Spleen (tissue), 11 donors: ENCODE data around the gene EFEMP2. TPM values are rescaled to one million over a fixed set of nuclear protein-coding genes. Genes with fewer than 3 reads are reported as not detected.

Source experiments
- DNase-seq: peaks from one replicate; pipeline ENCODE4 v3.0.0-alpha.2; 2020
- H3K27ac ChIP-seq, 8 donors: fragments of 200-600 bp; sonication (generic) in 7 of 8; 1 replicate in 4 of 8; 2 replicates in 4 of 8; pipeline versions ENCODE4 v1.5.0 to v1.8.0; 2016 to 2021; ENCODE audit warnings: inconsistent platforms in 4 of 8, mild to moderate bottlenecking in 4 of 8, moderate library complexity in 1 of 8
- H3K27me3 ChIP-seq, 7 donors: fragments of 200-600 bp; sonication (generic) in 6 of 7; replicated peaks in 1 of 7; 1 replicate in 4 of 7; 2 replicates in 3 of 7; pipeline versions ENCODE4 v1.5.0 to v1.8.0; 2016 to 2021; ENCODE audit warnings: inconsistent platforms in 3 of 7, mild to moderate bottlenecking in 1 of 7
- H3K36me3 ChIP-seq, 6 donors: fragments of 200-600 bp; sonication (generic) in 5 of 6; 1 replicate in 4 of 6; 2 replicates in 2 of 6; pipeline versions ENCODE4 v1.5.0 to v1.8.0; 2016 to 2021; ENCODE audit warnings: inconsistent platforms in 2 of 6
- H3K4me1 ChIP-seq, 6 donors: fragments of 200-600 bp; sonication (generic) in 5 of 6; 1 replicate in 3 of 6; 2 replicates in 3 of 6; pipeline versions ENCODE4 v1.5.0 to v1.8.0; 2016 to 2021; ENCODE audit warnings: inconsistent platforms in 3 of 6
- H3K4me3 ChIP-seq, 8 donors: fragments of 200-600 bp; sonication (generic) in 7 of 8; 1 replicate in 4 of 8; 2 replicates in 4 of 8; pipeline versions ENCODE4 v1.5.0 to v1.8.0; 2016 to 2021; ENCODE audit warnings: inconsistent platforms in 4 of 8, mild to moderate bottlenecking in 4 of 8, moderate library complexity in 2 of 8
- H3K9me3 ChIP-seq, 8 donors: fragments of 200-600 bp; sonication (generic) in 7 of 8; 1 replicate in 4 of 8; 2 replicates in 4 of 8; pipeline versions ENCODE4 v1.5.0 to v1.8.0; 2016 to 2021; ENCODE audit warnings: inconsistent platforms in 4 of 8
- CTCF ChIP-seq, 11 experiments: fragments of 200-600 bp in 7 of 11; fragments of 450-650 bp in 4 of 11; sonication (generic) in 4 of 11; IDR thresholded peaks in 8 of 11; conservative IDR thresholded peaks in 3 of 11; 1 replicate in 7 of 11; 2 replicates in 4 of 11; pipeline versions ENCODE4 v1.4.0 to v1.8.0; 2016 to 2021; ENCODE audit warnings: antibody characterized with exemption in 11 of 11, inconsistent platforms in 4 of 11, mild to moderate bottlenecking in 1 of 11
- POLR2A ChIP-seq, 3 donors: fragments of 450-650 bp; IDR thresholded peaks; one replicate each; pipeline ENCODE4 v1.5.1; 2017; ENCODE audit warnings: antibody characterized with exemption in 3 of 3, mild to moderate bottlenecking in 1 of 3
- POLR2AphosphoS5 ChIP-seq, 3 donors: sonication (generic); formaldehyde crosslinking; IDR thresholded peaks; one replicate each; pipeline ENCODE4 v1.5.1; 2017; ENCODE audit warnings: antibody characterized with exemption in 3 of 3
- WGBS, 5 donors: extraction: QIAGEN DNeasy Blood & Tissue Kit in 3 of 5; methylation state at CpG; one replicate each; pipeline versions ENCODE4 v1.1.5 to v1.1.7; 2013 to 2018; 5-methylcytosine and 5-hydroxymethylcytosine counted together
- intact Hi-C: fragments of 100-400 bp; cut with DNase I; formaldehyde crosslinking; loops from one replicate; pipeline ENCODE4 v1.15.0; 2023; ENCODE audit warnings: low total_unique reads
- polyA plus RNA-seq, 3 donors: library from polyadenylated mRNA; stranded (reverse); fragments of 200-250 nt; gene quantifications; one replicate each; pipeline ENCODE4 v1.2.1, GENCODE V29; 2013
- total RNA-seq, 7 donors: library from RNA; depleted of rRNA in 3 of 7; stranded (reverse); fragments of >200 nt in 3 of 7; fragmentation: NEBNext Ultra II Directional in 4 of 7; extraction: Animal tissue kit (Norgen Biotek cat#: 25700) in 4 of 7; gene quantifications; one replicate each; pipeline versions ENCODE4 v1.1.0 to v1.2.1, GENCODE V29; 2016 to 2021
- donor health status: healthy with polysubstance abuse.
- donor health status: DM: no; HTN: no; CAD: no; lungs with moderate emphysema.
- donor health status: DM: no; HTN: no; CAD: no.
- donor health status: Bipolar disorder and iron deficiency.
- donor health status: healthy.
- donor health status: DM: no; HTN: no; CAD: no.
- donor health status: DM: yes; HTN: yes; CAD: no.

EFEMP2 gene
- total and polyA plus RNA-seq, 10 donors = 21.0 to 53.5 (median 38.2) TPM

- Histone ChIP-seq H3K36me3 (peaks cover 9 to 52% (median 46%) of the 10 kb centered on the region in 6 donors), H3K27me3 (no peaks in the 10 kb centered on the region), H3K4me1 (peaks cover 35 to 83% (median 66%) of the 10 kb centered on the region in 6 donors), H3K27ac (peak overlapping the region; percentile 93 to 99 (median 97)), H3K9me3 (no peaks in the 10 kb centered on the region), H3K4me3 (peak overlapping the region; percentile 76 to 100 (median 99))
- peak; percentile 97 for DNase-seq
- WGBS, 5 donors = 1 to 5% (median 1%) methylated on average over 20 to 57 of the region's 57 CpGs
- intact Hi-C loops = no loop called here
- TF ChIP-seq CTCF (IDR thresholded peaks at IDR 0.05 in 8 of 11, conservative IDR thresholded peaks at IDR 0.05 in 3 of 11) = peak in 1 of 11 experiments; percentile 14
- peak in 1 of 3 donors; percentile 19 for TF ChIP-seq POLR2A (IDR thresholded peaks at IDR 0.05)
- TF ChIP-seq POLR2AphosphoS5 (IDR thresholded peaks at IDR 0.05) = peak; percentile 81 to 95 (median 88)
Measured at GRCh38 chr11:65856689-65857499, 15.7 kb downstream of the EFEMP2 start.

- 83 to 92% (median 85%) methylated on average over 15 of the region's 15 CpGs for WGBS, 5 donors
- H3K9me3 ChIP-seq = peaks cover 0 to 9% (median 7%) of the 10 kb centered on the region in 8 donors
- H3K4me3 ChIP-seq = peak overlapping the region in 7 of 8 donors; percentile 98 to 100 (median 99)
- DNase-seq = peak; percentile 67
- H3K27ac ChIP-seq = peak overlapping the region in 6 of 8 donors; percentile 93 to 99 (median 98)
- intact Hi-C loops = no loop called here
- peaks cover 26 to 76% (median 57%) of the 10 kb centered on the region in 6 donors for H3K4me1 ChIP-seq
- H3K27me3 ChIP-seq = no peaks in the 10 kb centered on the region
- peaks cover 10 to 57% (median 53%) of the 10 kb centered on the region in 6 donors for H3K36me3 ChIP-seq
- TF ChIP-seq POLR2AphosphoS5 (IDR thresholded peaks at IDR 0.05) = no peak
- no peak for TF ChIP-seq CTCF (IDR thresholded peaks at IDR 0.05 in 8 of 11, conservative IDR thresholded peaks at IDR 0.05 in 3 of 11)
- TF ChIP-seq POLR2A (IDR thresholded peaks at IDR 0.05) = no peak
Measured at GRCh38 chr11:65855927-65856363, 16.7 kb downstream of the EFEMP2 start.

GRCh38 chr11:65854852-65855837 lies 17.5 kb downstream of the EFEMP2 start:
- no peaks in the 10 kb centered on the region for H3K27me3 ChIP-seq
- H3K9me3 ChIP-seq = peaks cover 0 to 10% (median 7%) of the 10 kb centered on the region in 8 donors
- peaks cover 10 to 64% (median 57%) of the 10 kb centered on the region in 6 donors for H3K36me3 ChIP-seq
- 73 to 82% (median 80%) methylated on average over 15 of the region's 15 CpGs for WGBS, 5 donors
- peak; percentile 80 for DNase-seq
- TF ChIP-seq POLR2A (IDR thresholded peaks at IDR 0.05) (no peak), CTCF (IDR thresholded peaks at IDR 0.05 in 8 of 11, conservative IDR thresholded peaks at IDR 0.05 in 3 of 11) (no peak), POLR2AphosphoS5 (IDR thresholded peaks at IDR 0.05) (peak in 2 of 3 donors; percentile 16 to 52)
- intact Hi-C loops = no loop called here
- H3K4me1 ChIP-seq = peaks cover 25 to 72% (median 55%) of the 10 kb centered on the region in 6 donors
- H3K4me3 ChIP-seq = peak overlapping the region in 2 of 8 donors; percentile 98 to 99
- peak overlapping the region in 3 of 8 donors; percentile 95 to 99 (median 98) for H3K27ac ChIP-seq
